ENCODE measurements around the gene NPL. TPM values are rescaled to one million over a fixed set of nuclear protein-coding genes. Genes with fewer than 3 reads are reported as not detected.
A peak's percentile ranks its signal among the peaks of the same experiment; 100 is the strongest.

Gene NPL, protein sequence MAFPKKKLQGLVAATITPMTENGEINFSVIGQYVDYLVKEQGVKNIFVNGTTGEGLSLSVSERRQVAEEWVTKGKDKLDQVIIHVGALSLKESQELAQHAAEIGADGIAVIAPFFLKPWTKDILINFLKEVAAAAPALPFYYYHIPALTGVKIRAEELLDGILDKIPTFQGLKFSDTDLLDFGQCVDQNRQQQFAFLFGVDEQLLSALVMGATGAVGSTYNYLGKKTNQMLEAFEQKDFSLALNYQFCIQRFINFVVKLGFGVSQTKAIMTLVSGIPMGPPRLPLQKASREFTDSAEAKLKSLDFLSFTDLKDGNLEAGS
- total RNA-seq (2012; rRNA removed), result 2.0 and 8.1 TPM in 2 replicates

DNA sequence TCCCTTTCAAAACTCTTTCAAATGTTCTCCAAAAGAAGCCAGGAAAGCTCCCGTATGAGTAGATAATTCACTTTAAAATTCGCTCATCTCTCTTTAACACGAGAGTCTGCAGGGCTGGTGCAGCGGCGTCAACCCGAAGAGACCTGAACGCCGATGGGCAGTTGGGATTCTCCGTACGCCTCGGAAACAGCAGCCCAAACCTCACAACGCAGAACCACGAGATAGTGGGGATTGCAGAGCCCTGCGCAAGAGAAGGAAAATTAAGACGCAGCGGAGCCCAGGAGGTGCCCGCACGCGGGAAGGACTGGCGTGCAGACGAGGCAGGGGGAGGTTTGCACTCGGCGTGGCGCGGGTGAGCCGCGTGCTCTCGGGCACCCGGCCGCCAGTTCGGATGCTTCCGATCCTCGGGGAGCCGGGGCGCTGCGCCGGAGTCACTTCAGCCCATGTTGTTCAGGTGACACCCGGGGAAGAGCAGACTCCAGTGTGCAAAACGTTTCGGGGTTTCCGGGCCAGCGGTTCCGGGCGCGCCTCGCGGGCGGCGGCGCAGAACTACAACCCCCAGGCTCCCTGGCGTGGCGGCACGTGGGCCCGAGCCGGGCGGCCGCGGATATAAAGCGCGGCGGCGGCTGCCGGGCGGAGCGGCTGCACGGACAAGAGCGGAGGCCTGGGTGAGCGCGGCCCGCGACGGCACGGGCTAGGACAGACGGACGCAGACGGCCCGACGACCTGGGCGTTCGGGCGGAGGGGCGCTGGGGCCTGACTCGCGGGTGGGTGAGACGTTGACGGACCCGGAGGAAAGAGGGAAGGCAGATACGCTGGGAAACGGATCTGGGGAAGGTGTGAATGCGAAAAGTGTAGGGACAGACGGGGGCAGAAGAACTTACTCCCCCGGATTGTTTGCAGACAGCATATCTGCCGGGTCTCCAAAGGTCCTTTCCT, at the start of gene NPL:
TSS of gene NPL (plus strand) at position 636 of the 939 bp plus-strand sequence. CDS start 4,599 bp downstream, outside the sequence.
- peak within 1 kb of the TSS; percentile 86 for H3K4me2 ChIP-seq (ENCODE audit: low read length)
- no peaks in the 10 kb centered on the region for H3K36me3 ChIP-seq (ENCODE audit: insufficient read depth, low read length)
- no peaks in the 10 kb centered on the region for H3K9me3 ChIP-seq (replicated peaks; ENCODE audit: low read length)
- H3K4me3 ChIP-seq (ENCODE audit: low read length), result peak within 1 kb of the TSS; percentile 79
- peak within 1 kb of the TSS; percentile 73 for H3K9ac ChIP-seq (ENCODE audit: low read depth, low read length)
- H3K27me3 ChIP-seq (ENCODE audit: control insufficient read depth, insufficient read depth, low read length), result peaks cover 29% of the 10 kb centered on the region
- H3K4me1 ChIP-seq (ENCODE audit: control insufficient read depth, insufficient read depth, low read length), result peaks cover 11% of the 10 kb centered on the region

DNA sequence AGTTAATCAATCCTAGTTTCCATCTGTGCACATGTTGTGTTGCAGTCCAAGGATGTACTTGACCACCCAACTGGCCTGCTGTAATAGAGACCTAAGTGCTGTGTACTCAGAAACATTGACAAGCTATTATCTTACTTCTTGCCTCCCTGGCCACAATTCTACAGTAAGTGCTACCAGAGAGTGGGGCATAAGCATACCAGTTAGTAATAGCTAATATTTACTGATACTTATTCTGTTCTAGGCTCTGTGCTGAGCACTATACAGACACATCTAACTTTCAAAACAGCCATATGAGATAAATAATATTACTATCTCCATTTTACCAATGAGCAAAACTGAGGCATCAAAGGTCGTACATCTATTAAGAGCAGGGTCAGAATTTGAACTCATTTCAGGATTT, 49.5 kb upstream of the NPL start:
- H3K36me3 ChIP-seq (ENCODE audit: insufficient read depth, low read length), result no peaks in the 10 kb centered on the region
- no peak overlapping the region for H3K4me2 ChIP-seq (ENCODE audit: low read length)
- no peak overlapping the region for H3K4me3 ChIP-seq (ENCODE audit: low read length)

DNA sequence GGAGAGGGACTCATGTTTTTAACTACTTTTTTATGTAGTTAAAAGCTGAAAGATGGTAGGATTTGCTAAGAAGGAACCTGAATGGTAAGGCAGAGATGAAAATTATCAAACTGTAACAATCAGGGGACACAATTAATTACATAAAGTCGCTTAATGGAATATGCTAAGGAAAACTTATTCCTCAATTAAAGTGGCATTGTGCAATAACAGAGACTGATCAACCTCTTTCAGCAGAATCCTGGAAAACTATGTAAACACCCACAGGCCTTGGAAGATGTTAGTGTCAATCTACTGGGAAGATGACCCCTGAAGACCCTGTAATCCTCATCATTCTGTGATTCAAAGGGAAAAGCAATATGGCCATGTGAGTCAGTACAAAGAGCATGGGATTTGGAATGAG, 46.8 kb upstream of the NPL start:
- Histone ChIP-seq H3K9ac (ENCODE audit: low read depth, low read length) (no peak overlapping the region), H3K27me3 (ENCODE audit: control insufficient read depth, insufficient read depth, low read length) (no peaks in the 10 kb centered on the region), H3K9me3 (replicated peaks; ENCODE audit: low read length) (no peaks in the 10 kb centered on the region), H3K4me3 (ENCODE audit: low read length) (no peak overlapping the region), H3K4me2 (ENCODE audit: low read length) (no peak overlapping the region), H3K4me1 (ENCODE audit: control insufficient read depth, insufficient read depth, low read length) (no peaks in the 10 kb centered on the region), H3K36me3 (ENCODE audit: insufficient read depth, low read length) (no peaks in the 10 kb centered on the region)

More for the DNA sequence above, 49.5 kb upstream of the NPL start:
- H3K4me1 ChIP-seq (ENCODE audit: control insufficient read depth, insufficient read depth, low read length), result no peaks in the 10 kb centered on the region
- H3K9me3 ChIP-seq (replicated peaks; ENCODE audit: low read length), result no peaks in the 10 kb centered on the region
- no peak overlapping the region for H3K9ac ChIP-seq (ENCODE audit: low read depth, low read length)
- H3K27me3 ChIP-seq (ENCODE audit: control insufficient read depth, insufficient read depth, low read length), result no peaks in the 10 kb centered on the region

DNA sequence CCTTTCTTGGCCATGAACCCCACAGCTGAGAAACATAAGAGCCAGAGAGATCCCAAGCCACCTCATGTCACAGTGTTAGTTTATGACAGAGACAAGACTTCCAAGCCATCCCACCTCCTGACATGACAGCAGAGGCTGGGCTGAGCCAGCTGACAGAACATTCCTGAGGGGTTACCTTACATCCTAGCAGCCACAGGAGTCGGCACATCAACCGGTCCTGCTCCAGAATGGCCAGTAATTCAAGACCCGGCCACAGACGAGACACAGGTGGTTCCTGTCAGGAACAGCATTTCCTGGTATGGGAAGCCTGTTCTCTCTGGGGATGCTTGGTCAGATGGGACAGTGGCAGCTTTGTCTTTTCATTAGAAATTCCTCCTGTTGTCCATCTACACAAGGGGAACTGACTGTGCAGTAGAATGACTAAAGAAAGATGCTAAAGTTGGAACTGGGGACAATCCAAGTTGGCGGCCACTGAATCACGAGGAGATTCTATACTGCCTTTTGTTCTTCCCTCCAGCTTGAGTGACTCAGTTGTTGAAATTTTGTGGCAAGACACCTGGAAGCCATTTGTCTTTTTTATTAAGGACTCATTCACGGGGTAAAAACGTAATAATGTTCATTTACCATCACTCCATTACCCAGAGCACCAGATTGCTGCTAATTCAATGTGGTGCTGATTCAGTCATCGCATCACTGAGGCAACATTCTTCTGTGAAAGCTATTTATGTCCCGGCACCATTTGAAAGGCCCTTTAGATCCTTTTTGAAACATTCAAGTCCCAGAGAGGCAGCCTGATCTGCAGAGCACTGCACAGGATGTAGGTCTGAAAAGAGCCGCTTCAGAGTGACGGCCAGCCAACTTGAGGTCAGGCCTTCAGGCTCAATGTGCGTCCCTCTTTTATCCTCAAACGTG, 37.2 kb upstream of the NPL start:
- Histone ChIP-seq H3K9me3 (replicated peaks; ENCODE audit: low read length) (no peaks in the 10 kb centered on the region), H3K27me3 (ENCODE audit: control insufficient read depth, insufficient read depth, low read length) (no peaks in the 10 kb centered on the region)

DNA sequence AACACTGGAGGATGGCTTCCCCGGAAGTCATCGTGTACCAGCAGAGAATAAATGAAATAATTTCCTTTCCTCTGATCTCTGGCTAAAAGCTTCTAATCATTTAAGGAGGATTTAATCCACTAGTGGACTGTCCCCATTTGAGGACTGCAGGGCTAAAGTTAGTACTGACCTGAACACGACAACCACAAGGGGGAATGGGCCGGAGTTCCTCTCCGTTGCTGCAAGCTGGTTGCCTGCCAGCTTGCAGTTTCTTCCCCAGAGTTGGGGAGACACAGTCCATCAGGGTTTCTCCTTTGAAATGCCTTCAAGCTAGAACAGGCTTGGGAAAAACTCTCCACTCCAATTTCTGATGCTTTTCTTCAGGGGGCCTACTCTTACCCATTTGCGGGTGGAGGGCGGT, 35.5 kb upstream of the NPL start:
- Histone ChIP-seq H3K9me3 (replicated peaks; ENCODE audit: low read length) (no peaks in the 10 kb centered on the region), H3K27me3 (ENCODE audit: control insufficient read depth, insufficient read depth, low read length) (no peaks in the 10 kb centered on the region), H3K9ac (ENCODE audit: low read depth, low read length) (no peak overlapping the region), H3K4me2 (ENCODE audit: low read length) (no peak overlapping the region), H3K4me3 (ENCODE audit: low read length) (no peak overlapping the region), H3K36me3 (ENCODE audit: insufficient read depth, low read length) (no peaks in the 10 kb centered on the region), H3K4me1 (ENCODE audit: control insufficient read depth, insufficient read depth, low read length) (no peaks in the 10 kb centered on the region)

More for the DNA sequence above, 37.2 kb upstream of the NPL start:
- Histone ChIP-seq H3K4me1 (ENCODE audit: control insufficient read depth, insufficient read depth, low read length) (no peaks in the 10 kb centered on the region), H3K36me3 (ENCODE audit: insufficient read depth, low read length) (no peaks in the 10 kb centered on the region), H3K4me2 (ENCODE audit: low read length) (no peak overlapping the region), H3K9ac (ENCODE audit: low read depth, low read length) (no peak overlapping the region), H3K4me3 (ENCODE audit: low read length) (no peak overlapping the region)

DNA sequence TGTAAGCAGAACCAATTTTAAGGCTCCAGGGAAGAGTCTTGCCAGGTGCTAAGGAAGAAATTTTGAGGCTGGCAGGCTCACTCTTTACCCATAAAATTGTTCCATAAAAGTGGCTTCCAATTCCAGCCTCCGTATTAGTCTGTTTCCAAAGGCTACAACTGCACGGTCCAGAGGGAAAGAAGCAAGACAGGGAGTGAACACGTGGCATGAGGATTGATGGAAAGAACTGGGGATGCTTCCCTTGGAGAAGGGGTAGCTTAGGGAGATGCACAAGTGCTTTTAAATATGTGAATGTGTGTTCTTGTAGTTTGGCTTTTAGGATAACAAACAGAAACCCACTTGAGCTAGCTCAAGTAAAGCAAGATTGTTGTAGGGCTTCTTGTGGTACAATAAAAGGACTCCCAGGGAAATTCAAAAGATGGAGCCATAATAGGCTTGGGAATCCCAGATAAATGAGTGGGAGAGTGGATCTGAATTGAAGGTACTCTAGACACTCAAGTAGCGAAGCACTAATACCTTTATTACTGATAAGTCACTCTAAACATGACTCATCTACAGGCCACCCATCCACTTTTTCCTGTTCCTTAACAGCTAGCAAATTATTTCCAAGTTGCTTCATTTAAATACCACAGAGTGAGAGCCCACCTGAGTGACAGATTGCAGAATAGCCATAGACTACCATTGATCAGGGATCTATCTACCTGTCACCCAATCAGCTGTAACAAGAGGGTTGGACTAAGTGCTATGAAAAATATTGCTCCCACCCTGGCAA, 34.8 kb upstream of the NPL start:
- H3K36me3 ChIP-seq (ENCODE audit: insufficient read depth, low read length), result no peaks in the 10 kb centered on the region
- no peaks in the 10 kb centered on the region for H3K9me3 ChIP-seq (replicated peaks; ENCODE audit: low read length)
- H3K27me3 ChIP-seq (ENCODE audit: control insufficient read depth, insufficient read depth, low read length), result no peaks in the 10 kb centered on the region
- no peak overlapping the region for H3K9ac ChIP-seq (ENCODE audit: low read depth, low read length)
- H3K4me3 ChIP-seq (ENCODE audit: low read length), result no peak overlapping the region
- H3K4me2 ChIP-seq (ENCODE audit: low read length), result no peak overlapping the region
- no peaks in the 10 kb centered on the region for H3K4me1 ChIP-seq (ENCODE audit: control insufficient read depth, insufficient read depth, low read length)

DNA sequence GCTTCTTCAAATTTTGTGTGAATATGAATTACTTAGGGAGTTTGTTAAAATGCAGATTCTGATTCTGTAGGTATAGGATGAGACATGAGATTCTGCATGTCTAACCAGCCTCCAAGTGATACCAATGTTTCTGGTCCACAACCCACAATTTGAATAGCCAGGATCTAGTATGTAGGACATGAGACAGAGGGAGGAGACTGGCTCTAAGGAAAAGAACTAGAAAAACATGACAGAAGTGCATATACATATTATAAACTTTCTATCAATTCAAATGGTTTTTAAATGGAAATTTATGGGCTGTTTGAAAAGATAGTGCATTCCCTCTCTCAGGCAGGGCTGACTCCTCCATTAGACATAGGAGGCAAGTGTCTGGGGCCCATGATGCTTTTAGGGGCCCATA, 33.9 kb upstream of the NPL start:
- no peaks in the 10 kb centered on the region for H3K9me3 ChIP-seq (replicated peaks; ENCODE audit: low read length)

DNA sequence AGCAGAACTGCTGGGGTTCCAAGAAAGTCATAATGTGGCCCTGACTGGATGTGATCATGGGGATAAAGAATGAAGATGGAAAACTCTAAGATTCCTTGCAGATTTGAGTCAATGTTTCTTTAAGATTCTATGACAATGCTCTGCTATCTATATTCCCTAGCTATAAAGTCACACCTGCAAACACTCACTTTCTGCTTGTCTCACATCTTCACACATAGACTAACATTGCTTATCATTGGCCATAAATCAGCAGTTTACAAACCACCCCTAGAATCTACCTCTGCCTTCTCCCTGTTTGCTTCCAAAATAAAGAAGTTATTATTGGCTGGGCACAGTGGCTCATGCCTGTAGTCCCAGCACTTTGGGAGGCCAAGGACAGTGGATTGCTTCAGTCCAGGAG, 33.1 kb upstream of the NPL start:
- Histone ChIP-seq H3K36me3 (ENCODE audit: insufficient read depth, low read length) (no peaks in the 10 kb centered on the region), H3K27me3 (ENCODE audit: control insufficient read depth, insufficient read depth, low read length) (no peaks in the 10 kb centered on the region), H3K4me3 (ENCODE audit: low read length) (no peak overlapping the region), H3K4me2 (ENCODE audit: low read length) (no peak overlapping the region), H3K4me1 (ENCODE audit: control insufficient read depth, insufficient read depth, low read length) (no peaks in the 10 kb centered on the region), H3K9me3 (replicated peaks; ENCODE audit: low read length) (no peaks in the 10 kb centered on the region), H3K9ac (ENCODE audit: low read depth, low read length) (no peak overlapping the region)

More for the DNA sequence above, 33.9 kb upstream of the NPL start:
- no peaks in the 10 kb centered on the region for H3K27me3 ChIP-seq (ENCODE audit: control insufficient read depth, insufficient read depth, low read length)
- no peak overlapping the region for H3K4me2 ChIP-seq (ENCODE audit: low read length)
- H3K36me3 ChIP-seq (ENCODE audit: insufficient read depth, low read length), result no peaks in the 10 kb centered on the region
- H3K4me3 ChIP-seq (ENCODE audit: low read length), result no peak overlapping the region
- H3K4me1 ChIP-seq (ENCODE audit: control insufficient read depth, insufficient read depth, low read length), result no peaks in the 10 kb centered on the region
- H3K9ac ChIP-seq (ENCODE audit: low read depth, low read length), result no peak overlapping the region

DNA sequence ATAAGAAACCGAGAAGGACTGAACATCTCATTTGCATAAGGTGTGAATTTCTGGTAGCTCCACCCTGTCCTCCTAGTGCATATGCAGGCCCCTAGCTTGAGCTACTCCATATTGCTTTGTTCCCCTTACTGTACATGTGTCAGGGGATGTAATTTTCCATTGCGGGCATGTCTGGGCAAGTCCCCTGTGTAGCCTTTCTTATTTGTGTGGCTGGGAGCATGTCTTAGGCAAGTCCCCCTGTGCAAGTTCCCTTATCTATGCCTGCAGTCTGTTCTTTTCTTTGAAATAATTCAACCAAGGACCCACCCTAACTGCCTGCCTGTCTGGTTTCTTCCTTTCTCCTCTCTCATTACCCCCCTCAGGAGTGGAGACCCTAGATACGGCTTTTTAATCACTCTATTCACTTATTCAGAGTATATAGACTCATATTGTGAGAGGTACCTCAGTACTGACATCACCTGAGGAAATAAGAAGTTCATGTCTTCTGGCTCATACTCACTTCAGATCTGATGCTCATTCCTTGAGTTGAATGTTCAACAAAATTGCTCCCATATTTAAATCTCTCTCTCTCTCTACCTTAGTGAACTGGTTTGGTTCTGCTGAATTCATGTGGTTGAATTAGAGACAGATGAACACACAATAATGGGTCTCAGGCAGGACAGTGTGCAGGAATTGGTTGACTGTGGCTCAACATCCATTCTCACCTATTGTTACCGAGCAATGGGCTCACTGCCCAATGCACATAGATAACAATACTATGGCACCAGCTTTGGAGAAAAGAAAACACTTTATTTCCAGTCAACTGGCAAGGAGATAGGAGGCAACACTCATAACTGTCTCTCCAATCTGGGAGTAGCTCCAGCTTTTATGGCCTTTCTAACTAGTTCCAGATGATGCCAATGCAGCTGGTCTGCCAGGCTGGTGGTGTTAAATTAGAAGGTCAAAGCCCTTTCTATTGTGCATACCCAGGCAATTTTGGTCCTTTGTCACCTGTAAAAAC, 27.9 kb upstream of the NPL start:
- Histone ChIP-seq H3K4me2 (ENCODE audit: low read length) (no peak overlapping the region), H3K27me3 (ENCODE audit: control insufficient read depth, insufficient read depth, low read length) (peaks cover 10% of the 10 kb centered on the region), H3K4me1 (ENCODE audit: control insufficient read depth, insufficient read depth, low read length) (no peaks in the 10 kb centered on the region), H3K9me3 (replicated peaks; ENCODE audit: low read length) (no peaks in the 10 kb centered on the region), H3K9ac (ENCODE audit: low read depth, low read length) (no peak overlapping the region), H3K4me3 (ENCODE audit: low read length) (no peak overlapping the region), H3K36me3 (ENCODE audit: insufficient read depth, low read length) (no peaks in the 10 kb centered on the region)

DNA sequence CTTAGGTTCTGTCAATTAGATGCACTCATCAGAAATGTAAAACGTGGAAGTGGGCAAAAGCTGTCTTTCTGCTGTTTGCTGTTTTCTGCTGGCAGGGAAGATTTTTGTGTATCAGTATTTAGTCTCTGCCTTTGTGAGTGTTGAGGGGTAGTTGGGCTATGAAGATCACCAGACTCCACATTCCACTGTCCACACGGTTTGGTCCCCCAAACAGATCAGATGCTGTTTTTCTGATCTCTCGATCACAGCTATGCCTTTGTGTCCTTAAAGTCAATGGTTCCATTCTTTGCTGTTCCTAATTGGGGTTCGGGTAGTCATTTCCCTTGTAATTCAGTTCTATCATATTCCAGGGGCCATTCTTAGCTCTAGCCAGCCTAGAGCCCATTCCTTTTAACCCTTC, 27.0 kb upstream of the NPL start:
- H3K36me3 ChIP-seq (ENCODE audit: insufficient read depth, low read length), result no peaks in the 10 kb centered on the region
- peaks cover 10% of the 10 kb centered on the region for H3K27me3 ChIP-seq (ENCODE audit: control insufficient read depth, insufficient read depth, low read length)
- no peaks in the 10 kb centered on the region for H3K9me3 ChIP-seq (replicated peaks; ENCODE audit: low read length)
- no peak overlapping the region for H3K9ac ChIP-seq (ENCODE audit: low read depth, low read length)
- H3K4me1 ChIP-seq (ENCODE audit: control insufficient read depth, insufficient read depth, low read length), result no peaks in the 10 kb centered on the region
- no peak overlapping the region for H3K4me3 ChIP-seq (ENCODE audit: low read length)
- no peak overlapping the region for H3K4me2 ChIP-seq (ENCODE audit: low read length)
